Measurements from ENCODE around the gene SALL3.
"Not testable (repeated sequence)": the region's sequence is repeated elsewhere in the genome, so short reads cannot be mapped to it uniquely, and the experiment has no call there.

SALL3 gene

DNA sequence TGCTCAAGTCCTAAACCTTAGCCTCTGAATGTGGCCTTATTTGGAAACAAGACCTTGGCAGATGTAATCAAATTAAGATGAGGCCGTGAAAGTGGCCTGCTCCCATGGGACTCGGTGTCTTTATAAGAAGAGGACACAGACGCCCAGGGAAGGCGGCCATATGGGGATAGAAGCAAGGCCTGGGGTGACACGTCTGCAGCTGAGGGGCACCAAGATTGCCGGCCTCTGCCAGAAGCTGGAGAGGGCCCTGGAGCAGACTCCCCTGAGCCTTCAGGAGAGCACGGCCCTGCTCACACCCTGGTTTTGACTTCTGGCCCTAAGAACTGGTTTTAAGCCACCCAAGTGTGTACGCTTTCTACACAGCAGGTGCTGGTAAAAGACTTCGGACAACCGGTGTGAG, 29.2 kb upstream of the SALL3 start:
- no peak overlapping the region for H3K27ac ChIP-seq
- TF ChIP-seq ZFX (IDR thresholded peaks at IDR 0.05) = no peak
- TF ChIP-seq, protein P1, sequence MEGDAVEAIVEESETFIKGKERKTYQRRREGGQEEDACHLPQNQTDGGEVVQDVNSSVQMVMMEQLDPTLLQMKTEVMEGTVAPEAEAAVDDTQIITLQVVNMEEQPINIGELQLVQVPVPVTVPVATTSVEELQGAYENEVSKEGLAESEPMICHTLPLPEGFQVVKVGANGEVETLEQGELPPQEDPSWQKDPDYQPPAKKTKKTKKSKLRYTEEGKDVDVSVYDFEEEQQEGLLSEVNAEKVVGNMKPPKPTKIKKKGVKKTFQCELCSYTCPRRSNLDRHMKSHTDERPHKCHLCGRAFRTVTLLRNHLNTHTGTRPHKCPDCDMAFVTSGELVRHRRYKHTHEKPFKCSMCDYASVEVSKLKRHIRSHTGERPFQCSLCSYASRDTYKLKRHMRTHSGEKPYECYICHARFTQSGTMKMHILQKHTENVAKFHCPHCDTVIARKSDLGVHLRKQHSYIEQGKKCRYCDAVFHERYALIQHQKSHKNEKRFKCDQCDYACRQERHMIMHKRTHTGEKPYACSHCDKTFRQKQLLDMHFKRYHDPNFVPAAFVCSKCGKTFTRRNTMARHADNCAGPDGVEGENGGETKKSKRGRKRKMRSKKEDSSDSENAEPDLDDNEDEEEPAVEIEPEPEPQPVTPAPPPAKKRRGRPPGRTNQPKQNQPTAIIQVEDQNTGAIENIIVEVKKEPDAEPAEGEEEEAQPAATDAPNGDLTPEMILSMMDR (conservative IDR thresholded peaks at IDR 0.05) = no peak

DNA sequence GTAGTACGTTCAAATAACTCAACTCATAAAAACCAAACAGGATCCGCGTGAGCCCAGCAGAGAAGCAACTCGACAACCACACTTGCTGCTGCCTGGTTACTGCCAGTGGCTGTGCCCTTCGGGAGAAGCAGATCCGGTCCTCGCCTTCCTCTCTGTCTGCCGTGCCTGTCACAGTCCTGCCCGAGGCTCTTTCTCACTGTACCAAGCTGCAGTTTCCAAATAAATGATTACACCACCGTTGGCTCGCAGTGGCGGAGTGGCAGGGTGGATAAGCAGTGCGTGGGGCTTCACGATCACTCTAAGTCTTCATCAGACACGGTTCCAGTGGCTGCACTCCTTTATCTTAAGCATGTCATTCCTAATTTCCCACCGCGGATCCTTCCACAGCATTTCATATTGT, 26.1 kb upstream of the SALL3 start:
- TF ChIP-seq, protein P1 (conservative IDR thresholded peaks at IDR 0.05) = no peak
- TF ChIP-seq ZFX (IDR thresholded peaks at IDR 0.05) = no peak

DNA sequence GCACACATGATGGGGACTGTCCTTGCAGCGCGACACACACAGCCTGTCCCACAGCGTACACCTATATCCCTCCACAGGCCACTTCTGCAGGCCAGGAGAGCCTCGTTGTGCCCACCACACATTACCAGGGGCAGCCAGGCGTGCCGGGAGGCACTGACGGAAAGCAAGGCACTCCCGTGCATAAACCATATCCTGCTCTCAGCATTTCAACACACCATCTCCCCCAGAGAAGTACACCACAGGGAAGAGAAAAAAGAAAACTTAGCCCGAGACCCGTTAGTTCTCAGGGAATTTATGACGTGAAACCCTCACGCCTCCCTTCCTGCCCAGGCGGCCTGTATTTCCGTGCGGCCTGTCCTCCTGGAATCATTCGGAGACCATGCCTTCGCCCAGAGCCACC, 24.6 kb upstream of the SALL3 start:
- no peak overlapping the region for H3K27ac ChIP-seq

More for the DNA sequence above, 26.1 kb upstream of the SALL3 start:
- no peak overlapping the region for H3K27ac ChIP-seq

DNA sequence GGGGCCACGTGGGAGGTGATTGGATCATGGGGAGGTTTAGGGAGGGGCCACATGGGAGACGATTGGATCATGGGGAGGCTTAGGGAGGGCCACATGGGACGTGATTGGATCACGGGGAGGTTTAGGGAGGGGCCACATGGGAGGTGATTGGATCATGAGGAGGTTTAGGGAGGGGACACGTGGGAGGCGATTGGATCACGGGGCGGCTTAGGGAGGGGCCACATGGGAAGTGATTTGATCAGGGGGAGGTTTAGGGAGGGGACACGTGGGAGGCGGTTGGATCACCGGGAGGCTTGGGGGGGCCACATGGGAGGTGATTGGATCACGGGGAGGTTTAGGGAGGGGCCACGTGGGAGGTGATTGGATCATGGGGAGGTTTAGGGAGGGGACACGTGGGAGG, 22.5 kb upstream of the SALL3 start:
- no peak overlapping the region for H3K27ac ChIP-seq
- TF ChIP-seq ZFX (IDR thresholded peaks at IDR 0.05) = no peak
- TF ChIP-seq, protein P1 (conservative IDR thresholded peaks at IDR 0.05) = no peak

More for the DNA sequence above, 24.6 kb upstream of the SALL3 start:
- TF ChIP-seq, protein P1 (conservative IDR thresholded peaks at IDR 0.05) = no peak
- TF ChIP-seq ZFX (IDR thresholded peaks at IDR 0.05) = no peak

DNA sequence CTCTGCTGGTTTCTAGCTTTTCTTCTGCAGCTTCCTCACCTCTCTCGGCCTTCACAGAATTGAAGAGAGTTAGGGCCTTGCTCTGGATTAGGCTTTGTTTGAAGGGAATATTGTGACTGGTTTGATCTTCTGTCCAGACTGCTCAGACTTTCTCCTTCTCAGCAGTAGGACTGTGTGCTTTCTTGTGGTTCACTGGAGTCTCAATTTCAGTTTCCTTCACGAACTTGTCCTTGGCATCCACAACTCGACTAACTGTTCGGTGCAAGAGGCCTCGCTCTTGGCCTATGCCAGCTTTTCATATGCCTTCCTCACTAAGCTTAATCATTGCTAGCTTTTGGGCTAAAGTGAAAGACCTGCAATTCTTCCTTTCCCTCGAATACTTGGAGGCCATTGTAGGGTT, 18.9 kb upstream of the SALL3 start:
- no peak for TF ChIP-seq ZFX (IDR thresholded peaks at IDR 0.05)
- TF ChIP-seq, protein P1 (conservative IDR thresholded peaks at IDR 0.05) = no peak
- no peak overlapping the region for H3K27ac ChIP-seq

DNA sequence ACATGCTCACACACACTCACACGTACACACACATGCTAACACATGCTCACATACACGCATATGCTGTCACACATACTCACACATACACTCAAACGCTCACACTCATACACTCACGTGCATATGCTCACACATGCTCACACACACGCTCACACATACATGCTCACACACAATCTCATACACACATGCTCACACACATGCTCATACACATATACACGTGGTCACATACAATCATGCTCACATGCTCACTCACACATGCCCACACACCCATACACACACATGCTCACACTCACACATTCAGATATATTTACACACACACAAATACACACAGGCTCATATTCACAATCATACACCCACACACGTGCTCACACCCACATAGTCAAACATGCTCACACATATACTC, 17.5 kb upstream of the SALL3 start:
- TF ChIP-seq, protein P1 (conservative IDR thresholded peaks at IDR 0.05) = no peak
- TF ChIP-seq ZFX (IDR thresholded peaks at IDR 0.05) = no peak
- no peak overlapping the region for H3K27ac ChIP-seq

DNA sequence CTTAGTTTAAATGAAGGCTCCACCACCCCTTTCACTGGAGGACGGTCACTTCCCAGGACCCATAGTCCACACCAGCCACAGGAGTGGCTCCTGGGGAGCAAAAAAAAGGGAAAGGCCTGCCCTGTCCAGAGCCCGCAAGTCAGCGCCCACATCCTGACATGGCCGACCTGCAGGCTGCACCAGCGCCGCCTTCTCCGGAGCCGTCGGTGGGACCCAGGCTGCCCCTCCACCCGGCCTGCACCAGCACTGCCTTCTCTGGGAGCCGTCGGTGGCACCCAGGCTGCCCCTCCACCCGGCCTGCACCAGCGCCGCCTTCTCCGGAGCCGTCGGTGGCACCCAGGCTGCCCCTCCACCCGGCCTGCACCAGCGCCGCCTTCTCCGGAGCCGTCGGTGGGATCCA, 14.9 kb upstream of the SALL3 start:
- not testable (repeated sequence) for H3K27ac ChIP-seq

DNA sequence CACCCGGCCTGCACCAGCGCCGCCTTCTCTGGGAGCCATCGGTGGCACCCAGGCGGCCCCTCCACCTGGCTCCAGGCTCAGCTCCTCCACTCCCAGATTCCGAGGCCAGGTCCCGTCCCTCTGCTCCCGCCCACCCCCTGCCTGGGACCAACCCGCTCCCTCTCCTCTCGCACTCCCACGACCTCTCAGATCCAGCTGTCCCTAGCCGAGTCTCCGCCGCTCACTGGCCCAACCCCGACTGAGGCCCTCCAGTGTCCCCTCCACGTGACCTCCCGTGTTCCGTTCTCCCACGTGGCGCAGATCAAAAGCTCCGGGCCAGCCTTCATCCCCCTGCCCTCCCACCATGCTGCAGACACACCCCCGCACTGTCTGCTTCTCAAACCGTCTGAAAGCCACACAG, 14.4 kb upstream of the SALL3 start:
- no peak for TF ChIP-seq ZFX (IDR thresholded peaks at IDR 0.05)
- TF ChIP-seq, protein P1 (conservative IDR thresholded peaks at IDR 0.05) = no peak
- no peak overlapping the region for H3K27ac ChIP-seq

Data from C4-2B (cell line).